Inferior parietal cortex (tissue), 1 donor: Measurements from ENCODE around the gene MYO1B.

Experiments used
- DNase-seq: peaks from one replicate; pipeline ENCODE4 v3.0.0-alpha.2; 2016; ENCODE audit errors: extremely low spot score

Gene MYO1B

DNA sequence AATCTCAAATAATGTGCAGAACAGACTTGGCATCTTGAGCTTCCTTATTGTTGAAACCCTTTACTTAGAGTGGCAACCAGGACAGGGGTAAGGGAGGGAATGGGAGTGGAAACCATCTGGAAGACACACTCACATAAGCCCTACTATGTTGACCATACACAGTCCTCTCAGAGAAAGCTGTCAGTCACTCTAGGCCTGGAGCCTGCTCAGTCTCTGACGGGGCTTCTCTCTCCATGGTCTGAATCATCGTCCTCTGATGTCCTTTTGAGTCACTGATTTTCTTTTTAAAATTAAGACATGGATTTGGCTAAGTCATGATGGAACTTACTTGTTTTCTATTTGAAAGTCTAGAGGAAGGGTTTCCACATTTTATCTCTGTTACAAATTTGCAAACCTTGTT lies 74.0 kb downstream of the MYO1B start:
- no peak for DNase-seq

GRCh38 chr2:191320881-191321280 lies 75.7 kb downstream of the MYO1B start:
- no peak for DNase-seq

DNA sequence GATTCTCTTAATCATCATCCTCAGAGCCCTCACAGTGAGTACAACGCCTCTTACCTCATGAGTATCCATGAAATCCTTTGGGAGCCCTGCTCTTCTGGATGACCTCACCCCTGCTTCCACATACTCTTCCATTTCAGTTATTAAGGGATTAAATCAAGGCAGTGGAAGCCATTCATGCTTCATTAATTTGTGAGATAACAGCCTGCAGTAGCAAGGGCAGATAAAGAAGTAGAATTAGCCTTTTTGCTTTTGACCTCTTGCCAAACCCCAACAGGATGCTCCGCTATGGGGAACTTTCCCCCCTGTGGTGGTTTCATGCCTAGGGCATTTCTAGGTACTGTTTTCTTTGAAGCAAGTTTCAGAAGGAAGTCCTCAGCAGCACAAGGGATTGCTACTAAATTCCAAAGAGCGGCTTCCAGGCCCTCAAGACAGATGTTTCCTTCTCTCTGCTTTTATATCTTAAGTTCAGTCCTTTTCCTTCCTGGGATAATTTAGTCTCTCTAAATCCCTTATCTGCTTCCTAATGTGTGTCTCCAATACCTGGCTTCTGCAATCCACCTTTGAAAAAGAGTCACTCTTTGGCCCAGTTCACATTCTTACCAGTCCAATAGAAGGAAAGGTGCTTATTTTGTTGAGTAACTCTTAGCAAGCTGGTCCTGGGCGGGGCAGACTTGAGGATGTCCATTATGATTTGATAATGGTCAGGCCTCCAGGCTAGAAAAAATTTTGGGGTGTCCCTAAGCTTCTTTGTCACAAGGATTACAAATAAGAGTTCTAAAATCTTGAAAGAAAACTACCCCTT lies 76.9 kb downstream of the MYO1B start:
- DNase-seq, result no peak

DNA sequence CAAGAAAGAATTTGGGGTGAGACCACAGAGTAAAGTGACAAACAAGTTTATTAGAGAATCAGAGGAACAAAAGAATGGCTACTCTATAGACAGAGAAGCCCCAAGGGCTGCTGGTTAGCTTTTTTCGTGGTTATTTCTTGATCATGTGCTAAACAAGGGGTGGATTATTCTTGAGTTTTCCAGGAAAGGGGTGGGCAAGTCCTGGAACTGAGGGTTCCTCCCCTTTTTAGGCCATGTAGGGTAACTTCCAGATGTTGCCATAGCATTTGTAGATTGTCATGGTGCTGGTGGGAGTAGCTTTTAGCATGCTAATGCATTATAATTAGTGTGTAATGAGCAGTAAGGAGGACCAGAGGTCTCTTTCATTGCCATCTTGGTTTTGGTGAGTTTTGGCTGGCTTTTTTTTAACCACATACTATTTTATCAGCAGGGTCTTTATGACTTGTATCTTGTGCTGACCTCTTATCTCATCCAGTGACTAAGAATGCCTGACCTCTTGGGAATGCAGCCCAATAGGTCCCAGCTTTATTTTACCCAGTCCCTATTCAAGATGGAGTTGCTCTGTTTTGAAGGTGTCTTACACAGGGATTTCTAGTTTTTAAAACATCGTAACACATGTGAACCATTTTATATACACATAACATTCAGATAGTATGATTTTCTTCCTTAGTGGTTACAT lies 77.8 kb downstream of the MYO1B start:
- no peak for DNase-seq

GRCh38 chr2:191325651-191326365 lies 80.6 kb downstream of the MYO1B start:
- no peak for DNase-seq

- DNase-seq, result no peak
Measured at GRCh38 chr2:191327484-191327883, 82.3 kb downstream of the MYO1B start.

DNA sequence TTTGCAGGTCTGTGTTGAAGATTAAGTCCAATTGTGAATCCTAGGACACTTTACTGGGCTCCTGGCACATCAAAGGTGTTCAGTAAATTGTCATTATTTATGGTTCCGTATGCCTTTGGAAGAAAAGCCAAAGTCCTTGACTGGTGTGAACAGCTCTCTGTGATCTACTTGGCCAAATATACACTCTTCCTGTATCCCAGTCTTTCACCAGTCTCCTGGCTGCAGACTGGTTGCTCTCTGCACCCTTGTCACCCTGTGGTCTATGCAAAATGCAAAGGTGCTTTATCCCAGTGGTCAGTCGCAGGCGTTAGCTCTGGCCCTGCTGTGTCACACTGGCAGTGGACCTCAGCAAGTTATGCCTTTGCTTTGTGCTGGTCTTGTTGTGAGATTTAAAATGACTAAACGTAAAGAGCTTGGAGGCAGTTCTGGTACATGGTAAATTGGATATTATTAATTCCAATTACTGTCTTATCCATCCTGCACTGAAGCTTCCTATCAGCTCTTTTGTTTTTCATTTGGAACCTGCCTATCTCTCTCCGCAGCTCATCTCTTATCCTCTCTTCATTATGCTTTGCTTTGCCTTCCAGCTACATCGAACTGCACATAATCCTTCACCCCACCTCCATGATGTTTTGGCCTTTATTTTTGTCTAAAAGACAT lies 83.1 kb downstream of the MYO1B start:
- no peak for DNase-seq

DNA sequence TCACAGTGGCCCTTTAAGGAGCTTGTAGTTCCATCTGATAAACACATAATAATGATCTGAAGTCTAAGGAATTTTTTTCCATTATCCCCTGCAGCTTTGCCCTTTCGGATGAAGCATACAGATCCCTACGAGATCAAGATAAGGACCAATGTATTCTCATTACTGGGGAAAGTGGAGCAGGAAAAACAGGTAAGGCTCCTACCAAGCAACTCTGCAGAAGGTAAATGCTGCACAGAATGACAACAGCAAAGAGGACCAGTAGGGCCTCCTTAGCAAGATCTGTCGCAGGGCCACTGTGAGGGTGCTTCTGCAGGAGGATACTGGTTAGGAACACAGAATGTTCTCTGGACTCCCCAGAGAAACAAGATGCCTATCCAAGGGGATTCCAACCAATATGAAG lies 84.6 kb downstream of the MYO1B start:
- DNase-seq, result no peak

- DNase-seq, result no peak
Measured at GRCh38 chr2:191333911-191334357, 88.7 kb downstream of the MYO1B start.

DNA sequence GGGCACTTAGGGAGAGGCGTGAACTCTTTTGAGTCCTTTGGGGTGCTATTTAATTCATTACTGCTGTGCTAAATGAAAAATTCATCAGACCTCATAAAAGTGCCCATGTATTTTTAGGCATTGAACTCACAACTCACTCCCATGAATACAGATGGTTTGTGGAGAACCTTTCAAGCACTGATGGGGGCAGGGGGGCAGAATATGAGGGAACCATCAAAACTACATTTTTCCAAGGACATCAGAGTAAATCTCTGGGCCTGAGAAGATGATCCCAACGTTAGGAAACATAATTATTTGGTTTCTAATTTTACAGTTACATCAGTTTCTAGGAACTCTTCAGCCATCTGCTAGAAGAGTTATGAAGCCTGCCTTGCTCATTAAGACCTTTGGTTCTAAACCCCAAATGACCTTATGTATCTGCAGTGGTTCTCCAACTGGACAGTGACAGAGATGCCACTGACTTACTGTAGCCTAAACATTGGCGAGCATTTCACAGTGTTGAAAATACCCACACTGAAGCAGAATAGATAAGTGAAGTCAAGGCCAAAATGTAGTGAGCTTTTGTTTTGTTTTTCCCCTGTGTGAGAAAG lies 90.8 kb downstream of the MYO1B start:
- no peak for DNase-seq

- no peak for DNase-seq
Measured at GRCh38 chr2:191341436-191341835, 96.2 kb downstream of the MYO1B start.

DNA sequence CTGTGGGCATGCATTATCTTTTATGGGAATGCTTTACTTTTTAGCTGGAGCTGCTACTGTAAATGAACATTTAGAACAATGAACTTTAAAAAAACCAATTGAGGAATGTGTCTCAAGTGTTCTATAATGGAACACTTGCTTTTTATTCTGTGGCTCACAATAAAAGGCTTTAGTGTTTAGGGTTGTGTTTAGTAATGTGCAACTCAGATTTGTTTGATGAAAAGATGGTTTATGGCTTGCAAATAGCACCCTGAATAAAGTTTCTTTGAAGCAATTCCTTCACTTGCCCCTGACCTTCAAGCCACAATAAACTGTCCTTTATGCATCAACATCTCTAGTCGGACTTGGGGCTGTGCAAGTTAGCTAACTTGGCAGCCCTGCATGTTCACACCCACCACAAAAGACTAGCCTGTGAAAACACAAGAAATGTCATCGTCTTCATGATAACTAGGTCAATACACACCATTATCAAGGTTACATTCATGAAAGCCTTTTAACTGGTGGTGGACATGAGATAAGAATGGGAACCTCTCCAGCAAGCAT lies 98.7 kb downstream of the MYO1B start:
- no peak for DNase-seq

DNA sequence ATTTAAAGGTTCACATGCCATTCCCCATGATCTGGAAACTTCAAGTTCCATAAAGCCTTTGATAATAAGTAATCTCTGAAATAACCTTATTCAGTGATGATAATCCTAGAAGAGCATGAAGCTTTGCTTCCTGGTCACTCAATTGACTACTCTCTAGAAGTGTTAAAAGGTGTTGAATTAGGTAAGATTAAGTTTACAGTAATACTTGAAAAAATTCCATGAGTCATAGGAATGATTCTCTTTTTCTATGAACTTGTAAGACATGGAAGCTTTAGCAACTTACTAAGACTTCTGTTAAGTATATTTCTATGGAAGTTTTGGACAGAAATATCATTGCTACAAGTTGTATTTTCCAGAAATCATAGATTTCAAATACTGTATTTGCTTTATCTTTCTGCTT lies 100.6 kb downstream of the MYO1B start:
- DNase-seq, result no peak

DNA sequence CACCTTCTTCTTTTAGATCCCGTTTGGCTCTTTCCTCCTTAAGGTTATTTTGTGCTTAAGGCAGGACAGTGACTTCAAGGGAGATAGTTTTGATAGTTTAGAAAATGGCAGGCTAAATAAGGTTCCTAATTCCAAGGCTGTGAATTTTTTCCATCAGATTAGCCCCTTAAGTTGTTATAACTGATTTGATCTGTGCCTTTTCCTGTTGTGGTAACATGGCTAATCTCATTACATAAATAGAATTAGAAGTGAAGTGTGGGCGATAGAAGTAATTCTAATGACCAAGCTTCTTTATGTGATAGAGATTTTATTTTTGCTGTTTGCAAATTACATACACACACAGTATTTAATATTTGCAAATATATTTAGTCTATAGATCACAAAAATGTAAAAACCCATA lies 102.0 kb downstream of the MYO1B start:
- no peak for DNase-seq

DNA sequence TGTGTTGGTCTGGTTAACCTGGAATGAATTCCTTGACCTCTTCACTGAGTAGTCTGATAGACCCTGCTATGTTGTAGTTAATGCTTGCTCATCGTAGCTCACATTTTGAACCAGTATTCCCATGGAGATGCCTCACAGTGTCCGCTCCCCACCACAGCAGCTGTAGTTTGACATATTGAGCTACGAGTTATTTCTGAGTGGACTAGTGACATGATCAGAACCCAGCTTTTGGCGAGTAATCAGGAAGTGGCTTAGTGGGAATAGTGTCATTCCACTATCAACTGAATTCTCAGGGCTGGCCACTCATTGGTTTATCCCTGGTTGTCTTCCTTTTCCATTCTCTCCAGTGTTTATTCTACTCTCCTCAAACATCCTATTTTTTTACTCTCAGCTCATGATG lies 102.7 kb downstream of the MYO1B start:
- DNase-seq, result no peak

- DNase-seq, result no peak
Measured at GRCh38 chr2:191349990-191350389, 104.8 kb downstream of the MYO1B start.

GRCh38 chr2:191350826-191351225 lies 105.6 kb downstream of the MYO1B start:
- DNase-seq, result no peak

- no peak for DNase-seq
Measured at GRCh38 chr2:191351298-191351697, 106.1 kb downstream of the MYO1B start.

DNA sequence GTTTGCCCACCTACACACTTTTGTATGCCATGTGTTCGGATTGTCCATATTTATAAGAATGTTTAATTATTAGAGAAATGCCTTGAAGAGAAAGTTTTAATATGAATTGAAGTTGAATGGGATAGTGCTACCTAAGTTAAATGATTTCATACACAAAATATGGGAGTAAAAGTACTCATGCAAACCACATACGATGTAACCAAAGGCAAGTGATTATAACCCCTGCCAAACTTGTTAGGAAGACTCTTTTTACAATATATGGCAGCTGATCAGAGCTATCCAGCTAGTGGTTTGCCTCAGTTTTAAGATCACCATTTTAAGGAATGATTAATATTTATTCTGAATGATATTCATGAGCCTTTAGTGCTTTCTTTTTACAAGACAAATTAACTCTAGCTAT lies 106.7 kb downstream of the MYO1B start:
- no peak for DNase-seq

- DNase-seq, result no peak
Measured at GRCh38 chr2:191352536-191352935, 107.3 kb downstream of the MYO1B start.

GRCh38 chr2:191355170-191355758 lies 110.1 kb downstream of the MYO1B start:
- no peak for DNase-seq
